K562 (cell line): ENCODE data around the gene SAPCD1. TPM values are rescaled to one million over a fixed set of nuclear protein-coding genes. Genes with fewer than 3 reads are reported as not detected.

Experiments
- ARHGAP35 ChIP-seq: fragments of 450-650 bp; IDR thresholded peaks from 2 replicates; pipeline ENCODE4 v1.6.1; 2018; ENCODE audit not compliant: partially characterized antibody
- ARID1B ChIP-seq: fragments of 450-650 bp; IDR thresholded peaks from 2 replicates; pipeline ENCODE4 v1.6.1; 2016; ENCODE audit warnings: antibody characterized with exemption, mild to moderate bottlenecking, inconsistent platforms
- BRF2 ChIP-seq: IDR thresholded peaks from 3 replicates; pipeline ENCODE4 v1.6.1; 2011; ENCODE audit warnings: borderline replicate concordance, mild to moderate bottlenecking; ENCODE audit not compliant: insufficient read length, insufficient read depth
- DIDO1 ChIP-seq: fragments of 450-650 bp; IDR thresholded peaks from 2 replicates; pipeline ENCODE4 v1.6.1; 2016; ENCODE audit warnings: low read depth, missing biosample characterization, missing genetic modification characterization
- ERF ChIP-seq: fragments of 450-650 bp; formaldehyde crosslinking; IDR thresholded peaks from 2 replicates; pipeline ENCODE4 v1.4.0; 2020; ENCODE audit warnings: mild to moderate bottlenecking, mixed read lengths
- ETV1 ChIP-seq: fragments of 450-650 bp; conservative IDR thresholded peaks from 2 replicates; pipeline ENCODE4 v1.6.1; 2016; ENCODE audit warnings: missing genetic modification characterization, control low read depth, low read depth, missing compliant biosample characterization
- FOXK2 ChIP-seq, 2 experiments: fragments of 450-650 bp; IDR thresholded peaks in 1 of 2; conservative IDR thresholded peaks in 1 of 2; 2 replicates each; pipeline ENCODE4 v1.6.1; 2016; ENCODE audit warnings: low read depth in 2 of 2, mild to moderate bottlenecking in 1 of 2
- MAZ ChIP-seq, 2 experiments: fragments of 450-650 bp in 1 of 2; sonication (generic) in 1 of 2; formaldehyde crosslinking; IDR thresholded peaks in 1 of 2; conservative IDR thresholded peaks in 1 of 2; 2 replicates each; pipeline versions ENCODE4 v1.4.0 to v1.5.0; 2020; ENCODE audit warnings: mild to moderate bottlenecking in 1 of 2, missing genetic modification reagents in 1 of 2
- MYNN ChIP-seq, 2 experiments: sonication (generic); formaldehyde crosslinking in 1 of 2; IDR thresholded peaks; 2 replicates each; pipeline versions ENCODE4 v1.5.0 to v1.6.1; 2016 to 2020; ENCODE audit warnings: antibody characterized with exemption in 1 of 2, missing genetic modification reagents in 1 of 2
- RBFOX2 ChIP-seq: fragments of 200-400 bp; formaldehyde crosslinking; IDR thresholded peaks from 2 replicates; pipeline ENCODE4 v1.6.1; 2017; ENCODE audit warnings: low read depth, mild to moderate bottlenecking, low read length, moderate library complexity
- RCOR1 ChIP-seq, 2 experiments: IDR thresholded peaks; 2 replicates each; pipeline ENCODE4 v1.6.1; 2012; ENCODE audit warnings: low read depth in 2 of 2, low read length in 2 of 2, borderline replicate concordance in 1 of 2, improper control_type of control experiment in 1 of 2
- TCF7 ChIP-seq: sonication (generic); IDR thresholded peaks from 2 replicates; pipeline ENCODE4 v1.6.1; 2016; ENCODE audit warnings: antibody characterized with exemption, borderline replicate concordance
- ZBTB7A ChIP-seq: IDR thresholded peaks from 2 replicates; pipeline ENCODE4 v1.6.1; 2011; ENCODE audit warnings: low read depth, mild to moderate bottlenecking, low read length, moderate library complexity, borderline replicate concordance; ENCODE audit not compliant: control insufficient read depth
- ZNF311 ChIP-seq: fragments of 250-450 bp; sonication (Bioruptor Pico); IDR thresholded peaks from 2 replicates; pipeline ENCODE4 v1.4.0; 2020; ENCODE audit warnings: mild to moderate bottlenecking, moderate library complexity
- ZNF384 ChIP-seq: IDR thresholded peaks from 2 replicates; pipeline ENCODE4 v1.6.1; 2012; ENCODE audit warnings: low read depth, low read length, improper control_type of control experiment
- polyA plus RNA-seq, 8 experiments: library from polyadenylated mRNA; depleted of rRNA in 4 of 8; stranded (reverse) in 5 of 8; unstranded in 3 of 8; fragments of >200 nt; fragmentation: Nextera tagmentation in 2 of 8; fragmentation: Illumina TruSeq in 1 of 8; extraction: Ambion mirVana in 2 of 8; extraction: Trizol in 1 of 8; gene quantifications; 2 replicates each; pipeline versions ENCODE4 v1.2.1 to v1.2.3, GENCODE V29; 2011 to 2014; ENCODE audit warnings: inconsistent platforms in 1 of 8, missing spikeins in 1 of 8
- total RNA-seq, 7 experiments: library from RNA; depleted of rRNA in 6 of 7; stranded (reverse); fragments of >200 nt in 6 of 7; fragmentation: Illumina TruSeq in 2 of 7; extraction: Trizol in 2 of 7; gene quantifications; 2 replicates each; pipeline versions ENCODE4 v1.2.1 to v1.2.3, GENCODE V29; 2011 to 2021; ENCODE audit warnings: low replicate concordance in 1 of 7
- TF ChIP-seq, protein P1 (sequence below), 2 experiments: fragments of 200-800 bp in 1 of 2; sonication (Bioruptor generic) in 1 of 2; sonication (generic) in 1 of 2; formaldehyde crosslinking in 1 of 2; IDR thresholded peaks in 1 of 2; conservative IDR thresholded peaks in 1 of 2; 2 replicates each; pipeline versions ENCODE4 v1.5.0 to v1.6.1; 2016 to 2020; ENCODE audit warnings: missing compliant biosample characterization in 1 of 2, missing genetic modification characterization in 1 of 2, missing genetic modification reagents in 1 of 2
- TF ChIP-seq, protein P2 (sequence below): sonication (generic); formaldehyde crosslinking; IDR thresholded peaks from 2 replicates; pipeline ENCODE4 v1.8.0; 2022; ENCODE audit warnings: mild to moderate bottlenecking, low read depth, missing genetic modification reagents
- TF ChIP-seq, protein P3 (sequence below): sonication (generic); IDR thresholded peaks from 2 replicates; pipeline ENCODE4 v1.6.1; 2016
- TF ChIP-seq, protein P4 (sequence below): fragments of 450-650 bp; IDR thresholded peaks from 2 replicates; pipeline ENCODE4 v1.6.1; 2016; ENCODE audit warnings: antibody characterized with exemption

Gene SAPCD1
- total and polyA plus RNA-seq, 9 of the 15 experiments (the other 6 are each of a cell fraction or from before 2014, with no cell fraction given) = 2.6 to 30.2 (median 7.4) TPM

DNA sequence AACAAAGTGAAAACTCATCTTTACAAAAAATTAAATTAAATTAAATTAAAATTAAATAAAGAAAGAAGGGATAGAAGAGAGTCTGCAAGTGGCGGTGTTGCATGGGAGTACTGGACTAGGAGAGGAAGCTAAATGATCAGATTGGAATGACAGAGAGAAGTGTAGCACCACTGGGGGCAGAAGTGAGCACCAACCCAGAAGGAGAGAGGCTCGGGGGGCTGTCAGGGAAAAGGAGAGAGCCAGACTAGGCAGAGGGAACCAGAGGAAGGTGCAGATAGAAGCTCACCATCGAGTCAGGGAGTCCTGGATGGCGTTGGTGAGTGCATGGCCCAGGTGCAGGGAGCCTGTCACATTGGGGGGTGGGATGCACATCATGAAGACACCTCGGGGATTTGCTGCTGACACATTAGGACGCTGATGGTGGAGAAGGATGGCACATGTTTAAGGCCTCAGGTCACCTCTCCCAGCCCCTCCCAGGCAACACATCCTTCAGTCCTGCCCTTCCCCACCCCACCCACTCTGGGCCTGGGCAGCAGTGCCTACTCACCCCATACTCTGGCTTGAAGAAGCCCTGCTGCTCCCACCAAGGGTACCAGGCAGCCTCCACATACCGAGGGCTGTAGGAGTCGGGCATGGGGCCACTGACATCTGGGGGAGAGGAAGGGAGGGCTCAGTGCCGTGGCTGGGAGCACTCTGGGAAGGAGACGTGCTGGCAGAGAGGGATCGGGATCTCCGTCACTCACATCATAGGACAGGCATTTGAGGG, 29.1 kb downstream of the SAPCD1 start (continued):
- TF ChIP-seq, protein P1, sequence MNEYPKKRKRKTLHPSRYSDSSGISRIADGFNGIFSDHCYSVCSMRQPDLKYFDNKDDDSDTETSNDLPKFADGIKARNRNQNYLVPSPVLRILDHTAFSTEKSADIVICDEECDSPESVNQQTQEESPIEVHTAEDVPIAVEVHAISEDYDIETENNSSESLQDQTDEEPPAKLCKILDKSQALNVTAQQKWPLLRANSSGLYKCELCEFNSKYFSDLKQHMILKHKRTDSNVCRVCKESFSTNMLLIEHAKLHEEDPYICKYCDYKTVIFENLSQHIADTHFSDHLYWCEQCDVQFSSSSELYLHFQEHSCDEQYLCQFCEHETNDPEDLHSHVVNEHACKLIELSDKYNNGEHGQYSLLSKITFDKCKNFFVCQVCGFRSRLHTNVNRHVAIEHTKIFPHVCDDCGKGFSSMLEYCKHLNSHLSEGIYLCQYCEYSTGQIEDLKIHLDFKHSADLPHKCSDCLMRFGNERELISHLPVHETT (CRISPR knock-in tag; conservative IDR thresholded peaks at IDR 0.05 in 1 of 2, IDR thresholded peaks at IDR 0.05 in 1 of 2) = 0 out of 4 replicates have a peak, but pooled peaks of 1 of the 2 experiments have one; percentile 30
- TF ChIP-seq TCF7 = no peak
- peak in 1 of 2 experiments; percentile 34; a peak in 1 of 4 replicates for TF ChIP-seq MAZ (CRISPR knock-in tag; conservative IDR thresholded peaks at IDR 0.05 in 1 of 2, IDR thresholded peaks at IDR 0.05 in 1 of 2)
- no peak for TF ChIP-seq DIDO1
- TF ChIP-seq, protein P2, sequence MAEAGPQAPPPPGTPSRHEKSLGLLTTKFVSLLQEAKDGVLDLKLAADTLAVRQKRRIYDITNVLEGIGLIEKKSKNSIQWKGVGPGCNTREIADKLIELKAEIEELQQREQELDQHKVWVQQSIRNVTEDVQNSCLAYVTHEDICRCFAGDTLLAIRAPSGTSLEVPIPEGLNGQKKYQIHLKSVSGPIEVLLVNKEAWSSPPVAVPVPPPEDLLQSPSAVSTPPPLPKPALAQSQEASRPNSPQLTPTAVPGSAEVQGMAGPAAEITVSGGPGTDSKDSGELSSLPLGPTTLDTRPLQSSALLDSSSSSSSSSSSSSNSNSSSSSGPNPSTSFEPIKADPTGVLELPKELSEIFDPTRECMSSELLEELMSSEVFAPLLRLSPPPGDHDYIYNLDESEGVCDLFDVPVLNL (CRISPR knock-in tag) = no peak
- no peak for TF ChIP-seq MYNN (IDR thresholded peaks at IDR 0.05)
- TF ChIP-seq MYNN (CRISPR knock-in tag; IDR thresholded peaks at IDR 0.05) = peak; percentile 20; the same call in 1 of the 2 replicates
- TF ChIP-seq, protein P3, sequence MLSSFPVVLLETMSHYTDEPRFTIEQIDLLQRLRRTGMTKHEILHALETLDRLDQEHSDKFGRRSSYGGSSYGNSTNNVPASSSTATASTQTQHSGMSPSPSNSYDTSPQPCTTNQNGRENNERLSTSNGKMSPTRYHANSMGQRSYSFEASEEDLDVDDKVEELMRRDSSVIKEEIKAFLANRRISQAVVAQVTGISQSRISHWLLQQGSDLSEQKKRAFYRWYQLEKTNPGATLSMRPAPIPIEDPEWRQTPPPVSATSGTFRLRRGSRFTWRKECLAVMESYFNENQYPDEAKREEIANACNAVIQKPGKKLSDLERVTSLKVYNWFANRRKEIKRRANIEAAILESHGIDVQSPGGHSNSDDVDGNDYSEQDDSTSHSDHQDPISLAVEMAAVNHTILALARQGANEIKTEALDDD = no peak
- TF ChIP-seq RBFOX2 = peak; percentile 46
- TF ChIP-seq BRF2 = no peak
- TF ChIP-seq ZBTB7A = 0 out of 2 replicates have a peak, but pooled peaks have one; percentile 50
- TF ChIP-seq ARID1B = peak; percentile 9; the same call in 1 of the 2 replicates
- TF ChIP-seq RCOR1 (IDR thresholded peaks at IDR 0.05; ENCODE audit: borderline replicate concordance in 1 of 2, low read depth in 2 of 2, low read length in 2 of 2) = peak in 1 of 2 experiments; percentile 34; a peak in 1 of 4 replicates
- TF ChIP-seq FOXK2 (conservative IDR thresholded peaks at IDR 0.05 in 1 of 2, IDR thresholded peaks at IDR 0.05 in 1 of 2; ENCODE audit: low read depth in 2 of 2) = 0 out of 4 replicates have a peak, but pooled peaks of 1 of the 2 experiments have one; percentile 32
- TF ChIP-seq ETV1 (tag) = 0 out of 2 replicates have a peak, but pooled peaks have one; percentile 24
- TF ChIP-seq ZNF311 (CRISPR knock-in tag) = no peak
- TF ChIP-seq ARHGAP35 = no peak
- peak; percentile 36; the same call in 1 of the 2 replicates for TF ChIP-seq ZNF384
- TF ChIP-seq, protein P4, sequence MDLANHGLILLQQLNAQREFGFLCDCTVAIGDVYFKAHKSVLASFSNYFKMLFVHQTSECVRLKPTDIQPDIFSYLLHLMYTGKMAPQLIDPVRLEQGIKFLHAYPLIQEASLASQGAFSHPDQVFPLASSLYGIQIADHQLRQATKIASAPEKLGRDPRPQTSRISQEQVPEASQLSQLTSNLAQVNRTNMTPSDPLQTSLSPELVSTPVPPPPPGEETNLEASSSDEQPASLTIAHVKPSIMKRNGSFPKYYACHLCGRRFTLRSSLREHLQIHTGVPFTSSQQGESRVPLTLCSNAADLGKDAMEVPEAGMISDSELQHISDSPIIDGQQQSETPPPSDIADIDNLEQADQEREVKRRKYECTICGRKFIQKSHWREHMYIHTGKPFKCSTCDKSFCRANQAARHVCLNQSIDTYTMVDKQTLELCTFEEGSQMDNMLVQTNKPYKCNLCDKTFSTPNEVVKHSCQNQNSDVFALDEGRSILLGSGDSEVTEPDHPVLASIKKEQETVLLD = peak; percentile 50; the same call in 1 of the 2 replicates
- TF ChIP-seq ERF (CRISPR knock-in tag) = no peak
